DND-41 (cell line): ENCODE results near the gene ABCA7.
A peak's percentile ranks its signal among the peaks of the same experiment; 100 is the strongest.

Experiments used
- ATAC-seq: fragments of 200-7000 bp; cut with Tn5 transposase; 3 replicates; pipeline ENCODE4 v1.9.1; 2021; ENCODE audit warnings: low read depth; ENCODE audit not compliant: insufficient read depth
- DNase-seq: peaks from one replicate; pipeline ENCODE4 v3.0.0-alpha.2; 2020
- H2AFZ ChIP-seq: 2 replicates; pipeline ENCODE4 v1.6.0; 2012; ENCODE audit warnings: low read depth, low read length
- H3K27ac ChIP-seq: 2 replicates; pipeline ENCODE4 v1.5.1; 2012; ENCODE audit warnings: low read length, inconsistent platforms
- H3K27me3 ChIP-seq: fragments of 200-600 bp; sonication (generic); 2 replicates; pipeline ENCODE4 v1.6.0; 2012; ENCODE audit warnings: low read length, mild to moderate bottlenecking, inconsistent platforms; ENCODE audit not compliant: insufficient read depth, poor library complexity
- H3K36me3 ChIP-seq: 2 replicates; pipeline ENCODE4 v1.5.1; 2012; ENCODE audit warnings: low read length, inconsistent platforms; ENCODE audit not compliant: insufficient read depth
- H3K4me1 ChIP-seq: 2 replicates; pipeline ENCODE4 v1.5.1; 2012; ENCODE audit warnings: mild to moderate bottlenecking, low read length; ENCODE audit not compliant: insufficient read depth
- H3K4me2 ChIP-seq: 2 replicates; pipeline ENCODE4 v1.6.0; 2012; ENCODE audit warnings: mild to moderate bottlenecking, moderate library complexity, low read length, inconsistent platforms; ENCODE audit not compliant: insufficient read depth
- H3K4me3 ChIP-seq, 2 experiments: fragments of 200-600 bp in 1 of 2; shearing (Covaris generic) in 1 of 2; 2 replicates each; pipeline ENCODE4 v1.5.1; 2012 to 2016; ENCODE audit warnings: inconsistent platforms in 2 of 2, low read length in 2 of 2, mild to moderate bottlenecking in 2 of 2, low read depth in 1 of 2, moderate library complexity in 1 of 2
- H3K79me2 ChIP-seq: 2 replicates; pipeline ENCODE4 v1.6.0; 2012; ENCODE audit warnings: low read length, inconsistent platforms; ENCODE audit not compliant: insufficient read depth
- H3K9ac ChIP-seq: 2 replicates; pipeline ENCODE4 v1.6.0; 2012; ENCODE audit warnings: low read depth, mild to moderate bottlenecking, inconsistent platforms, low read length, moderate library complexity
- H3K9me3 ChIP-seq: 2 replicates; pipeline ENCODE4 v1.5.1; 2012; ENCODE audit warnings: low read length, moderate library complexity, mild to moderate bottlenecking, inconsistent platforms; ENCODE audit not compliant: insufficient read depth, severe bottlenecking
- H4K20me1 ChIP-seq: 2 replicates; pipeline ENCODE4 v1.6.0; 2012; ENCODE audit warnings: low read length; ENCODE audit not compliant: insufficient read depth
- CTCF ChIP-seq: IDR thresholded peaks from 2 replicates; pipeline ENCODE4 v1.5.1; 2012; ENCODE audit warnings: borderline replicate concordance, low read length, moderate library complexity, mild to moderate bottlenecking; ENCODE audit not compliant: poor library complexity, severe bottlenecking; ENCODE audit errors: extremely low read depth
- EZH2 ChIP-seq: IDR thresholded peaks from 3 replicates; pipeline ENCODE4 v1.6.1; 2012; ENCODE audit warnings: borderline replicate concordance, low read depth, mild to moderate bottlenecking, moderate library complexity, low read length, inconsistent platforms; ENCODE audit not compliant: severe bottlenecking

The ABCA7 gene

DNA sequence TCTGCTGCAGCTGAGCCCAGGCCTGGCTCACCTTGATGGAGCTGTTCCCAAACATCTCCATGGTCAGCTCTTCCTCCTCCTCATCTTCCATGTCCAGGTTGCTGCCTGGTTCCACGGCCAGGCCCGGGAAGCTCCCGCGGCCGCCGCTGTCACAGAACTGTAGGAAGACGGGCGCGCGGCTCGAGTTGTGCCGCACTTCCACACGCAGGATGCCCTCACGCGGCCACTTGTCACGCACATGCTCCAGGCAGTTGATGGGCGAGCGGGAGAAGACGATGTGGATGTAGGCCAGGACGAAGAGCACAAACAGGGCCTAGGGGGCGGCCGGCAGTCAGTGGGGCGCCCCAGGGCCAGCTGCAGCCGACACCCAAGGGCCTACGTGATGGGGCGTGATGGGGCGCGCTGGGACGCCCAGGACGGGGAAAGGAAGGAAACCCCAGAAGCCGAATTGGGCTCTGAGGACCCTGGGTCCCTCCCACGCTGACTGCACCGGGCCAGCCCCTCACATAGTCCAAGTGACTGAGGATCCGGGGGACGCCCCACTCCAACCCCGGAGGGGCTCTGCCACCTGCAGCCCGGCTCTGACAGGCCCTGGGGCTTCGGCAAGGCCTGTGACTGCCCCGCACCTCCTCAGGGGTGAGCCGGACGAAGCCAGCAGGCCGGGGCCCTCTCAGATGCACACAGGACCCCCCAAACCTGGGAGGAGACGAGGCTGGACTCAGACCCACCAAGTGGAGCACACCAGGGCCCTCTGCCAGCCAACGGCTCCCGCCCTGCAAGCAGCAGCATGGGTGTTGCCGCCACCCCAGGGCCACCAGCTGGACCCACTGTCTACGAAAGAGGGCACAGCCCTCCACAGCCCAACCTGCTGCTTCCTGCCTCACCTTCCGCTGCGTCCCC is 25.5 kb upstream of the ABCA7 start:
- H3K9me3 ChIP-seq: no peaks in the 10 kb centered on the region
- peaks cover 33% of the 10 kb centered on the region for H3K4me1 ChIP-seq
- H3K36me3 ChIP-seq: peaks cover 92% of the 10 kb centered on the region
- TF ChIP-seq CTCF (no peak), EZH2 (no peak)
- no peak for DNase-seq
- H3K79me2 ChIP-seq: peaks cover 66% of the 10 kb centered on the region
- no peaks in the 10 kb centered on the region for H3K27me3 ChIP-seq
- no peak overlapping the region for H3K9ac ChIP-seq
- ATAC-seq: no peak
- peaks cover 79% of the 10 kb centered on the region for H4K20me1 ChIP-seq
- H3K27ac ChIP-seq: no peak overlapping the region
- no peak overlapping the region for H3K4me3 ChIP-seq
- no peak overlapping the region for H3K4me2 ChIP-seq
- H2AFZ ChIP-seq: no peak overlapping the region

GRCh38 chr19:1015061-1015781 is 24.7 kb upstream of the ABCA7 start:
- no peak overlapping the region for H3K27ac ChIP-seq
- ATAC-seq: no peak
- peaks cover 92% of the 10 kb centered on the region for H3K36me3 ChIP-seq
- no peaks in the 10 kb centered on the region for H3K9me3 ChIP-seq
- peaks cover 74% of the 10 kb centered on the region for H3K79me2 ChIP-seq
- H3K27me3 ChIP-seq: no peaks in the 10 kb centered on the region
- no peak overlapping the region for H2AFZ ChIP-seq
- DNase-seq: no peak
- TF ChIP-seq CTCF (no peak), EZH2 (no peak)
- H4K20me1 ChIP-seq: peaks cover 82% of the 10 kb centered on the region
- no peak overlapping the region for H3K4me3 ChIP-seq
- no peak overlapping the region for H3K4me2 ChIP-seq
- H3K9ac ChIP-seq: no peak overlapping the region
- peaks cover 41% of the 10 kb centered on the region for H3K4me1 ChIP-seq

DNA sequence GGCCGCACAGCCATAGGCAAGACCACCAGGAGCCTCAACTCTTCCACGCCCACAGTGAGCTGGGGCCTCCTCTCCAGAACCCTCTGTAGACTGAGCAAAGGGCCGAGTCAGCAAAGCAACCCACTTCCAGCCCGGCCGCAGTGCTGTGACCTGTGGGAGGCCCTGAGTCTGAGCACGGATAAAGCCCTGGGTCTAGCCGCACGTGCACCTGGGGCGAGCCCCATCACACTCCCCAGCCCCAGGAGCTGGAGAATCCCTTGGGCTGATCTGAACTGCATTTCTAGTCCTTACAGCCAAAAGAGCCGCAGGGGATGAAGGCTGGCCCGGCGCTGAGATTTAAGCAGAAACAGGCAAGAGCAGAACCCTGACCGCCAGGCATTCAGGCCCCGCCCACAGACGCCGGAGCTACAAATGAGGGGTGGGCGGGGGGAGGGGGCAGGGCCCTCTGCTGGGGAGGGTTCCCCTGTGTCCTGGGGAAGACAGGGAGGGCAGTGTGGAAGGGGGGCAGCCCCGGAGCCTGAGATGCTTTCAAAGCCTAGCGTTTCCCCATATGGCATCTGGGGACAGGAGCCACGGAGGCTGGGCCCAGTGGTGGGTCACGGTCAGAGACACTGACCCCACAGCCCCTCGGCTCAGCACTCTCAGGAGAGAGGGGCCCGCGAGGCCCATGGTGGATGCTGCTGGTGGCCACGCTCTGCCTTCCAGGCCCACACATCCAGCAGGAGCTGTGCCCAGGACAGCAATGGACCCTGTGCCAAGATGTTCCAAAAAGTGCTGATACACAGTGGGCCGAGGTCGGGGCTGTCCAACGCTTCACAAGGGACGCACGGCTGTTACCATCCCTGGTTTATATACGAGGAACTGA is 23.9 kb upstream of the ABCA7 start:
- Histone ChIP-seq H3K79me2 (peaks cover 82% of the 10 kb centered on the region), H3K9ac (no peak overlapping the region), H3K4me1 (peaks cover 41% of the 10 kb centered on the region), H2AFZ (no peak overlapping the region), H3K9me3 (no peaks in the 10 kb centered on the region), H3K27ac (no peak overlapping the region), H4K20me1 (peaks cover 86% of the 10 kb centered on the region), H3K27me3 (no peaks in the 10 kb centered on the region), H3K4me3 (no peak overlapping the region), H3K36me3 (peaks cover 90% of the 10 kb centered on the region), H3K4me2 (peak overlapping the region; percentile 91; the same call in 1 of the 2 replicates)
- DNase-seq (no peak), ATAC-seq (no peak)
- TF ChIP-seq EZH2: no peak
- no peak for TF ChIP-seq CTCF
